ENCODE measurements around the gene NNMT.

NNMT gene

DNA sequence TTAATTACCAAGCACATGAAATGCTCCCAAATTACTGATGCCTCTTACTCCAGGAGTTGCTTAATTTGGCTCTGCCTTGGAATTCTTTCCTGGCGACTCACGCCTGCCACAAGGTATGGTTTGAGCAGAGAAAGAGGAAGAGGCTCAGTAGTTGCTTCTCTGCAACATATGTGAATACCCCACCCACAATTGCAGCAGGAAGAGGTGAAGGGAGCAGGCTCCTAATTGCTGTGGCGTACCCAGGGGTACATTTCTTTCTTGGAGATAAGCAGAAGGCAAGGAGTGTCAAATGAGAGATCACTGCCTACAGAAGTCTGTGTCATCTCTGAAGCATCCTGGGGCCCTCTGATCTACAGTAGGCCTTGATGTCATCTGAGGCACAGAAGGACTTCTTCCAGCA is 10.6 kb upstream of the NNMT start:
- no peak for DNase-seq

DNA sequence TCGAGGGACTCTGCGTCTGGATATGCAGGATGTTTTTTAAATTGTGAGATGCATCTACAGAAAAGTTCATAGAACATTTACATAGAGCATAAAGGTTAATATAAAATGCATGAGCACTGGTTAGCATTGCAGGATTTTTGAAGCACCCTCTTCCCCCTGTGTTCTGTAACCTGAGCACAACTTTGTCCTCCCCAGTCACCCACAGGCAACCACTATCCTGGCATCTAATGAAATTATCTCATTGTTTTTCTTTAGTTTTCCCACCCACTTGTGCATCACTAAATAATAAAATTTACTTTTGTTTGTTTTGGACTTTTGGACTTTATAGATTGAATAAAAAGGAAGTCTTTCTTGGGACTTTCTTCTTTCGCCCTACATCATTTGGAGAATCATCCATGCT is 10.0 kb upstream of the NNMT start:
- DNase-seq = no peak

DNA sequence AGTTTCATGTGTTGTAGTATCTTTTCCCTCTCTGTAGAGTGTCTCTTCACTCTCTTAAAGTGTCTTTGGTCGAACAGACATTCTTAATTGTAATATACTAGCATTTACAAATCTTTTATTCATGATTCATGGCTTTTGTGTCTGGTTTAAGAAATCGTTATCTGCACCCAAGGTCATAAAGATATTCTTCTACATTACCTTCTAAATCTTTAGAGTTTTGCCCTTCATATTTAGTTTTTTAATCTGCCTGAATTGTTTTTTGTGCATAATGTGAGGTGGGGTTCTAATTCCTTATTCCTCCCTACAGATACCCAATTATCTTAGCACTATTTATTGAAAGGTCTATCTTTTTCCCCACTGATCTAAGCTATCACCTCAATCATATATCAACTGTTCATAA is 9.0 kb upstream of the NNMT start:
- no peak for DNase-seq

GRCh38 chr11:114288136-114288535 is 8.1 kb upstream of the NNMT start:
- DNase-seq = no peak

GRCh38 chr11:114289779-114290178 is 6.4 kb upstream of the NNMT start:
- DNase-seq = no peak

- DNase-seq = no peak
These were observed 5.5 kb upstream of the NNMT start for GRCh38 chr11:114290503-114291235.

GRCh38 chr11:114291381-114291780 is 4.8 kb upstream of the NNMT start:
- DNase-seq = no peak

- no peak for DNase-seq
These were observed 4.1 kb upstream of the NNMT start for GRCh38 chr11:114291842-114292680.

DNA sequence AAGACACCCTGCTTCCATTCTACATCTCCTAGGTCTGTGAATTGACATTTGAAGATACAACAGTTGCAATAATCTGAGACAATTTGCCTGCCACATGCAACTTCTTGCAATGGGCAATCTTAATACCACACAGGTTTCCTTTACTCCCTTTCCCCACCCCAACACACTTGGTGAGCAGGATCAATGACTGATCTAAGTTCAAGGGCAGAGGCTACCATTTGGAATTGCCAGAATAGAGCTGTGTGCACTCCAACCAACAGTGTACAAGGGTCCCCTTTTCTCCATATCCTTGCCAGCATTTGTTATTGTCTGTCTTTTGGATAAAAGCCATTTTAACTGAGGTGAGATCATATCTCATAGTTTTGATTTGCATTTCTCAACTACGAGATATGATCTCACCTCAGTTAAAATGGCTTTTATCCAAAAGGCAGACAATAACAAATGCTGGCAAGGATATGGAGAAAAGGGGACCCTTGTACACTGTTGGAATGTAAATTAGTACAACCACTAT is 2.9 kb upstream of the NNMT start:
- no peak for DNase-seq

GRCh38 chr11:114296605-114297372 is 590 bp downstream of the NNMT start:
- DNase-seq = no peak

DNA sequence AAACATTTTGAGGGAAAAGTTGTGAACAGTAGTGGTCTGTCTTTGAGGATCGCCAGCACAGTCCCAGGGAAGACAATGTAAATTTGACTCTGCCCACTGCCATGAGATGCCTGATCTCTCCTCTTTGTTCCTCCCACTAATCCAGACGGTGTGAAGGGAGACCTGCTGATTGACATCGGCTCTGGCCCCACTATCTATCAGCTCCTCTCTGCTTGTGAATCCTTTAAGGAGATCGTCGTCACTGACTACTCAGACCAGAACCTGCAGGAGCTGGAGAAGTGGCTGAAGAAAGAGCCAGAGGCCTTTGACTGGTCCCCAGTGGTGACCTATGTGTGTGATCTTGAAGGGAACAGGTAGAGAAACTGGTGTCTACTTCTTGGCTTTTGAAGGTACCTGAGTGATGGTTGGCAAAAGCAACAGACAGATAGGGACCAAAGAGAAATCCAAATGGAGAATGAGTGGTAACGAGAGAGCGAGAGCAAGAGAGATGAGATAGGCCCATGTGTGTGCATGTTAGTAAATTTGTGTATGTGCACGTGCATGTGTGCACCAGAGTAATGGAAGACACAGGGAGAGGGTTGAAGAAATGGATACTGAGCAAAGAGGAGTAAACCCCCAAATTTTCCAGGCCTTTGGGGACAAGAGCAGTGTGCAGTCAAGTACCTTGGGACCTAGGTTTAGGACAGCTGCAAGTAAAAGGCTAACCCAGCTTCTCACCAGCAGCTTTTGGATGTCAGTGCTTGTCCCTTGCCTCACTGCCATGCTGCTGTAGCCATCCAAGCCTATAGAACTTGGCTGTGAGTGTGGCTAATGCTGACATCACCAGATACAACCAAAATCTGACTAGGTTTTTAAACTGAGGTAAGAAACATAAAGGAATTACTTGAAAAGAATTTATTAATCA is 1.9 kb downstream of the NNMT start:
- no peak for DNase-seq

- DNase-seq = no peak
These were observed 2.5 kb downstream of the NNMT start for GRCh38 chr11:114298710-114299109.

GRCh38 chr11:114301088-114301487 is 4.9 kb downstream of the NNMT start:
- no peak for DNase-seq

GRCh38 chr11:114301927-114302326 is 5.7 kb downstream of the NNMT start:
- DNase-seq = no peak

GRCh38 chr11:114302663-114303062 is 6.5 kb downstream of the NNMT start:
- no peak for DNase-seq

- no peak for DNase-seq
These were observed 7.9 kb downstream of the NNMT start for GRCh38 chr11:114304065-114304464.

DNA sequence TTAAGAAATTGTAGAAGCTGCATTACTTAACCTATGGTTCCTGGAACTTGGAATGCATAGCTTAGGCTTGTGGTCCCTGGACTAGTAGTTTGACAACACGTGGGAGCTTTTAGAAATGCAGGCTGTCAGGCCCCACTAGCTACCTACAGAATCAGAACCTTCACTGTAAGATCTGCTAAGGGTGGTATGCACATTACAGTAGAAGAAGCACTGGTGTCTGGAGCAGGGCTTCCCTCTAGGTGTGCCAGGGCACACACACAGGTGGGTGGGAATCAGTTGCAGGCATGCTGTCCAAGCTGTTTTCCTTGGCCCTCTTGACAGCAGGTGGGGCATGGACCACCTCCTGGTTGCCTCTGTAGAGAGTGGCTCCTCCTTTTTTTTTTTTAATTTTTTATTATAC is 8.8 kb downstream of the NNMT start:
- DNase-seq = no peak

DNA sequence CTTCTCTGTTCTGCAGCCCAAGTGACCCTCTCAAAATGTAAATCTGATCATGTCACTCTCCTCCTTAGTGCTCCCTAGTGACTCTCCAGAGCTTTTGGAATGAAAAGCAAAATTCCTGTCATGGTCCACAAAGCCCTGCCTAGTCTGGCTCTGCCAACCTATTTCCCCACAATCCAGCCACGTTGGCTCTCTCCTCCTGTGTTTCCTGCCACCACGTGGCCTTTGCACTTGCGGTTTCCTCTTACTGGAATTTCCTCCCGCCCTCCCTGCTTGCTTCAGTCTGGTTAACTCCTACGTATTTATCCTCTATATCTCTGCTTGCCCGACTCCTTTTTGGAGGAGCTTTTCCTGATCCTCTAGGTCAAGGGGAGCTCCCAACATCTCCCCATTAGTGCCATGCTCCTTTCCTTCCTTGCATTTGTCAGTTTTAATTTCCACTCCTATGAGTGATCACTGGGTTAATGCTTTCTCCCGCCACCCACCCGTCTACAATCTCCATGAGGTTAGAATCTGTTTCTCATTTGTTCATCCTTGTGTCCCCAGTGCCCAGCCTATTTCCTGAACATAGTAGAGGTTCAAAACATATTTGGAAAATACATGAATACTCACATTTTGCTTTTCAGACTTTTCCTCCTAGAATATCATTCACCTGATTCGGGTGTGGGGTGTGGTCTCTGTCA is 11.5 kb downstream of the NNMT start:
- no peak for DNase-seq

DNA sequence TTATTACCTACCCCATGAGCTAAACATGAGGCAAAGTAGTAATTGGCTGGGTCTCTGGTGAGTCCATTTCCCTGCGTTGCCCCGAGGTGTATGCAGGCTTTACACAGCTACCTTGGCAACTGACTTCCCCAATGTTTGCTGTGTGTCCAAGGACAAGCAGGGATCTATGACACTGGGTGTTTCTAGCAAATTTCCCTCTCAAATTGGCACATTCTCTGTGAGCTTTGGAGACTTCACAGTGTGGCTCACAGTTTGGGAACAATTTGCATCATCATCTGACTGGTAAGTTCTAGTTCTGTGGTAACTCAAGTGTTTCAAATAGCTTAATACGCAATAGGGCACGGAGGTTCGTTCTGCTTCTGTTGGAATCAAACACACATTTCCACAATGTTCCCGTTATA is 12.5 kb downstream of the NNMT start:
- no peak for DNase-seq

- DNase-seq = no peak
These were observed 13.3 kb downstream of the NNMT start for GRCh38 chr11:114309517-114309916.

GRCh38 chr11:114310095-114310494 is 13.9 kb downstream of the NNMT start:
- DNase-seq = no peak

GRCh38 chr11:114311946-114312345 is 15.7 kb downstream of the NNMT start:
- no peak for DNase-seq
